C4-2B (cell line): ENCODE data around the gene SNX27.
"Not testable (repeated sequence)": the region's sequence is repeated elsewhere in the genome, so short reads cannot be mapped to it uniquely, and the experiment has no call there.

ENCODE experiments used
- H3K27ac ChIP-seq: fragments of 450-650 bp; 2 replicates; pipeline ENCODE4 v1.5.1; 2017
- ZFX ChIP-seq: fragments of 450-650 bp; IDR thresholded peaks from 2 replicates; pipeline ENCODE4 v1.6.1; 2017
- TF ChIP-seq, protein P1 (sequence below): fragments of 450-650 bp; conservative IDR thresholded peaks from 2 replicates; pipeline ENCODE4 v1.5.1; 2017; ENCODE audit warnings: mild to moderate bottlenecking

Gene SNX27

DNA sequence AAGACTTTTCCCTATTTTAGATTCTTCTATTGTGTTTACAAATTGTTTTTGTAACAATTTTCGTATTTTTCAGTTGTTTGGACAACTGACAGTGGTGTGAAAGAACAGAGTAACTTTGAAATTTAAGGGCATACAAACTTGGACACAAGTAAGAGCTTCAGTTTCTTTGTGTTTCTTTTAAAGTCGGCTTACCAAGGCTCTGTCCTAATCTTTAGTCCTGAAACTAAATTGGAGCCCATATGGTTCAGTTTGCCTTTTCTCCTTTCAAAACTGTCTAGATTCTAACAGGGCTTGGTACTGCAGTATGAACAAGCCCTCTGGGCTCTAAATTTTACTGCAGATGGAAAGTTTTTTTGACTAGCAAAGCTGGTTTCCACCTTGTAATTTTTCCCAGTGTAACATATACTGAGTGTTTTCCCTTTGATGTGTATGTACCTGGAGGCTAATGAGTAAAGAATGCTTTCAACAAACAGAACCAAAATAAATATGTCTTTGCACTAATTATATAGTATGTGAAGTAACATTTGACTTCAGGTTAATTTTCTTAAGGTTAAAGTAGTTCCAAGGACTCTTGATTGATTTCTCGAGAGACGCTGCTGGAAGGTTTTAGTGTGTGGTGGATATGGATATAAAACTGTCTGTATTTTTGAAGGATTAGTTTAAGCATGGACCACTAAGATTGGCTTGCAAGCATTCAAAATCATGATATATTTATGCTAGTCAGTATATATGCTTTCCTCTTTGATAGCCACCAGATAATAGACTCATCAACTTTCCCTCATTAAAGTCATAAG, 4.1 kb downstream of the SNX27 start:
- TF ChIP-seq ZFX = no peak
- TF ChIP-seq, protein P1, sequence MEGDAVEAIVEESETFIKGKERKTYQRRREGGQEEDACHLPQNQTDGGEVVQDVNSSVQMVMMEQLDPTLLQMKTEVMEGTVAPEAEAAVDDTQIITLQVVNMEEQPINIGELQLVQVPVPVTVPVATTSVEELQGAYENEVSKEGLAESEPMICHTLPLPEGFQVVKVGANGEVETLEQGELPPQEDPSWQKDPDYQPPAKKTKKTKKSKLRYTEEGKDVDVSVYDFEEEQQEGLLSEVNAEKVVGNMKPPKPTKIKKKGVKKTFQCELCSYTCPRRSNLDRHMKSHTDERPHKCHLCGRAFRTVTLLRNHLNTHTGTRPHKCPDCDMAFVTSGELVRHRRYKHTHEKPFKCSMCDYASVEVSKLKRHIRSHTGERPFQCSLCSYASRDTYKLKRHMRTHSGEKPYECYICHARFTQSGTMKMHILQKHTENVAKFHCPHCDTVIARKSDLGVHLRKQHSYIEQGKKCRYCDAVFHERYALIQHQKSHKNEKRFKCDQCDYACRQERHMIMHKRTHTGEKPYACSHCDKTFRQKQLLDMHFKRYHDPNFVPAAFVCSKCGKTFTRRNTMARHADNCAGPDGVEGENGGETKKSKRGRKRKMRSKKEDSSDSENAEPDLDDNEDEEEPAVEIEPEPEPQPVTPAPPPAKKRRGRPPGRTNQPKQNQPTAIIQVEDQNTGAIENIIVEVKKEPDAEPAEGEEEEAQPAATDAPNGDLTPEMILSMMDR = no peak
- no peak overlapping the region for H3K27ac ChIP-seq

DNA sequence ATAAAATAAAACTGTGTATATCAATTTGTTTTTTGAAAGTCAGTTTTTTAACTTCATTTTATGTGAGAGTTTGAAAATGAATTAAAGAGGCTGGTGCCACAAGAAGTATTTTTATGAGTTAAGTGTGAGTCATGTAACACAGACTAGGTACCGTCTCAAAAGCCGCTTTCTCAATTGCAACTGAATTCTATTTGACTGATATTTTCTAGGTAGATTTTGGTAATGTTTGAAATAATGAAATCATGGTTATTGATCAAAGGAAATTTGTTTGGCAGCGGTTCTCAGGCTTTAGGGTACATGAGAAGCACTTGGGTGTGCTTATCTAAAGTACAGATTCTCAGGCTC, 4.6 kb downstream of the SNX27 start:
- H3K27ac ChIP-seq = no peak overlapping the region
- no peak for TF ChIP-seq ZFX
- TF ChIP-seq, protein P1 = no peak

DNA sequence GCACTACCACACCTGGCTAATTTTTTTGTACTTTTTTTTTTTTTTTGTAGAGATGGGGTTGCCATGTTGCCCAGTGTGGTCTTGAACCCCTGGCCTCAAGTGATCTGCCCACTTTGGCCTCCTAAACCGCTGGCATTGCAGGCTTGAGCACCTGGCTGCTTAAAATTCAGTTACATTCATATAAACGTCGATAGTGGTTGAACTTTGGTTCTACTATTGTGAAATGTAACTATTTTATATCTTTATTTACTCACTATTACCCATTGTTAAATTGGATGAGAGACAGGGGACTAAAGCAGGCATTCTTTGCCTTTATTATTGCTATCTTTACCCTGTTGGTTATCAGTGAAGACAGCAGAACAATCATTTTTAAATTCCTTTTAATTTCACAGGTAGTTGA, 6.2 kb downstream of the SNX27 start:
- TF ChIP-seq ZFX = no peak
- TF ChIP-seq, protein P1 = no peak
- no peak overlapping the region for H3K27ac ChIP-seq

DNA sequence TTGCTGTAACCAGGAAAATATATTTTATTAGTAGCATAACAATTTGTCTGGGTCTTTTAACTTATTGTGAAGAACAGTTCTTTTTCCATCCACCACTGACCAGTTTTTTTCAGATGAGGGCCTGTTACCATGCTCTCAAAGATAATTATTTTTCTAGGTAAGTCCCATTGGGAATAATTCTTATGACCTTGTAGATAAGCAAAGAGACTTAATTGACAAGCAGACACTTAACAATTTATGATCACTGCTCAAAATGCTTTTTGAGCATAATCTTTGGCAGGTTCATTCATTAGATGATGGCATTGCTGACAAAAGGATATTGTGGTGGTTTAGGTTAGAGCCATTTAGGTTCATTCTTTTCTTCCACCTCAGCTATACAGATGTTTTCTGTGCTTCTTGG, 6.6 kb downstream of the SNX27 start:
- TF ChIP-seq ZFX = no peak
- TF ChIP-seq, protein P1 = no peak
- no peak overlapping the region for H3K27ac ChIP-seq

DNA sequence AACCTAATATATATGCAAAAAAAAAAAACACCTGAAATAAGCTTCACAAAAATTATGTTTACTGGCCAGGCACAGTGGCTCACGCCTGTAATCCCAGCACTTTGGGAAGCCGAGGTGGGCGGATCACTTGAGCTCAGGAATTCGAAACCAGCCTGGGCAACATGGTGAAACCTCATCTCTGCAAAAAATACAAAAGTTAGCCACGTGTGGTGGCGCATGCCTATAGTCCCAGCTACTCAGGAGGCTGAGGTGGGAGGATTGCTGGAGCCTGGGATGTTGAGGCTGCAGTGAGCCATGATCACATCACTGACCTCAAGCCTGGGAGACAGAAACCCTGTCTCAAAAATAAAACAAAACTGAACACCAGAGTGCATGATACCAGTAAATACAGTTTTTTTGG, 7.1 kb downstream of the SNX27 start:
- not testable (repeated sequence) for H3K27ac ChIP-seq

DNA sequence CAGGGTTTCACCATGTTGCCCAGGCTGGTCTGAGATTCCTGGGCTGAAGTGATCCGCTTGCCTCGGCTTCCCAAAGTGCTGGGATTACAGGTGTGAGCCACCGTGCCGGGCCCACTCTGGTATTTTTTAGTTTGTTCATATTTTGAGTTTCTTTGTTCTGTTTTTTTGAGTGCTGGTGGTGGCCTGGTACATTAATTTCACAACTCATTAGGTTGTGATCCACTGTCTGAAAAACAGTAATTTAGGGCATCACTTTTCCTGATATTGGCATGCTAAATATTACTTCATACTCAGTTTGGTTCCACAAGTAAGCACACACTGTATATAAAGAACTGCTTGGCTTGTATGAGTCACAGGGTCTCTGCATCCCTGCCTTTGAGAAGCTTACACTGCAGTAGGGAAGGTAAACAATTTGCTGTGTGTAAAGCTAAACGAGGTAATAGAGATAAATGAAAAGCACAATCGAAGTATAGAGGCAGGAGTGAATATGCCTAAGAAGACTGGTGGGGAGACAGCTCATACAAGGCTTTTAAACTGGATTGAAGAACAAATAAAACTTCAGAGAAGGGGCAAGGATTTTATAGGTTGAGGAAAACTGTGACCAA, 7.7 kb downstream of the SNX27 start:
- no peak overlapping the region for H3K27ac ChIP-seq

DNA sequence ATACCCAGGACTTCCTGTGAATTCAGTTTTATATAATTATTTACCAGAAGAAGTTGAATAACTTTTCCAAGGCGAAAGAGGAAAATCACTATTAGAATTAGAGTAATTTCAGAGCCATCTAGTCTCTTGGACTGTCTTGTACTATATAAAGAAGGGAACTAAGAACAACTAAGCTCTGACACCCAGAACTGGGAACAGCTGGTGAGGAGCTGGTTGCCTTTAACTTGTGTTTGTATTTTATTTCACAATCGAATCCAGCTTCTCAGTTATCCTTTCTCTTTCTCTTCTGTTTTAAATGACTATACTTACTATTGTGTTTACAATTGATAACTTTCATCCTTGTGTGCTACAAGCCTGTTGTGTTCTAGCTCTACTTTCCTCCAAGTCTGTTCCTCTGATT, 8.4 kb downstream of the SNX27 start:
- no peak for TF ChIP-seq ZFX
- TF ChIP-seq, protein P1 = no peak

More for the DNA sequence above, 7.7 kb downstream of the SNX27 start:
- TF ChIP-seq, protein P1 = no peak
- TF ChIP-seq ZFX = no peak

DNA sequence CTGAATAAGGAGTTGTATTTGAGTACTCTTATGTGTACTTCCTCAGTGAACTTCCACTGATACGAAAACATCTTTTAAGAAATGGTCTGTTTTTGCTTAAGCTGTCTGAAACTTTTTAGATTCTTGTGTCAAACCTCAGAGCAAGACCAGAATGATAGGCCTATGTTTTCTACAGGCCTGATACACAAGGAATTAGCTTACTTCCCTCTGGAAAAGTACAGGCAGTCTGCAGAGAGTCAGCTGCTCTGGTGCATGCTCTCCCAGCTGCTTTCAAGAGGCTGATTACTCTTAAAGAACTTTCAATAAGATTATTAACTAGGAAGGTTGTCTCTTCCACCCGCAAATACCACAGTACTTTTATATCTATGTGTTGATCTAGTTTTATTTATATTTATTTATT, 9.5 kb downstream of the SNX27 start:
- TF ChIP-seq, protein P1 = no peak
- no peak for TF ChIP-seq ZFX
- no peak overlapping the region for H3K27ac ChIP-seq

More for the DNA sequence above, 8.4 kb downstream of the SNX27 start:
- no peak overlapping the region for H3K27ac ChIP-seq
